Effector CD4-positive, alpha-beta T cell (primary cell): ENCODE results near the gene BTN1A1.
"Not testable (repeated sequence)": the region's sequence is repeated elsewhere in the genome, so short reads cannot be mapped to it uniquely, and the experiment has no call there.

Source experiments
- DNase-seq: peaks from one replicate; pipeline ENCODE4 v3.0.0-alpha.2; 2020

BTN1A1 gene

GRCh38 chr6:26476896-26477295 lies 23.2 kb upstream of the BTN1A1 start:
- DNase-seq: no peak

- no peak for DNase-seq
Observed at GRCh38 chr6:26477426-26477825, 22.7 kb upstream of the BTN1A1 start.

DNA sequence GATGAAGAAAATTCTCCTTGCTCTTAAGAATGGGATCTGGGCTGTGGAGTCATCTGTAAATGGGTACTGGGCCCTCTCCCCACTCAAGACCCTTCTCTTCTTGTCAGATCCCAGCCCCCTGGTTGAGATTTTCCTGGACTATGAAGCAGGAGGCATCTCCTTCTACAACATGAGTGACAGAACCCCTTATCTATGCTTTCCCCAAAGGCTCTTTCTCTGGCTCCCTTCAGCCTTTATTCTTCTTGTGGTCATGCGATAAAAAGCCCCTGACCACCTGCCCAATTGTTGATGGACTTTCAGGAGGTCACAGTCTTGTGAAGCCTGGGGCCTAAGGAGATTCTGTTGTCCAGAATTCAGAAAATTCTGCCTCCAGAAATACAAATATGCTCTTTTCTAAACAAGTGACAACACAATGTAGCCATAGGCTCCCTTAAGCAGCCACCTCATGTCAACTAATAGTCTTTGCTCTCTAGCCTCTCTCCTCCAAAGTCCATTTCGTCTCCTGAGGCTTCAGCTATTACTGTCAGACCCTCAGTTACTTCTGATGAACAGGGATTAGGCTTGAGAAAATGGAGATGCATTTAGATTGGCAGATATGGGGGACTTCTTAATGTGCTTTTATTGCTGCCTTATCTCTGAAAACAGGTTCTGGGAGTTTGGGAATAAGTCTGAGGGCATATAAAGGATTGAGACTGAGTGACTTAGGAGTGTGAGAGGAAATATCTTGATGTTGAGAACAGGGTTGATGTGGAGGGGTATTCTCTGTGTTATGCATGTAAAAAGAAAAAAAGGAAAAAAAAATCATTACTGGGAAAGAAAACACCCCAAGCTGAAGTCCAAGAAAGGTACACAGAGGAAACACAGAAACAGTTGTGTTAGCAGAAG lies 21.8 kb upstream of the BTN1A1 start:
- DNase-seq: no peak

DNA sequence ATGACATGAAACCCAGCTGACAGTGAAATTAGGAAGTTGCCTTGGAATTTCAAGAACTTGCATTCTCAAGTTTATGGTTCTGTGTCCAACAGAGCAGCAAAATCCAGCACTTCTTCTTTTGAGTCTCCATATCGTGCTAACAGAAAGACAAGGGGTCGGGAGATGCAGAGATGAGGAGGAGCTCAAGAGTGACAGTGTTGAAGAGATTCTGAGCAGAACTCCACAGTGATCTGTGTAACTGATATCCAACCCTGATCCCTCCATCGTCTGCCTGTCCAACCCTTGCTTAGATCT lies 21.2 kb upstream of the BTN1A1 start:
- no peak for DNase-seq

DNA sequence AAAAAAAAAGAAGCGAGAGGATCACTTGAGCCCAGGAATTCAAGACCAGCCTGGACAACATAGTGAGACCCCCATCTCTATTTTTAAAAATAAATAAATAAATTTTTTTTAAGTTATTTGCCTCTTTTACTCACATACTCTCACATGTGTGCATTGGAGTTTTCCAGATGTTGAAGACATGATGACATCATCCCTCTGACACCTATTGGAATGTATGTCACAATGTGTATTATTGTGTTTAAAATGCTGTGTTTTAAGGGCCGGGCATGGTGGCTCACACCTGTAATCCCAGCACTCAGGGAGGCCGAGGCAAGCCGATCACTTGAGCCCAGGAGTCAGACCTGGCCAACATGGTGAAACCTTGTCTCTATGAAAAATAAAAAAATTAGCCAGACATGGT lies 17.8 kb upstream of the BTN1A1 start:
- no peak for DNase-seq

DNA sequence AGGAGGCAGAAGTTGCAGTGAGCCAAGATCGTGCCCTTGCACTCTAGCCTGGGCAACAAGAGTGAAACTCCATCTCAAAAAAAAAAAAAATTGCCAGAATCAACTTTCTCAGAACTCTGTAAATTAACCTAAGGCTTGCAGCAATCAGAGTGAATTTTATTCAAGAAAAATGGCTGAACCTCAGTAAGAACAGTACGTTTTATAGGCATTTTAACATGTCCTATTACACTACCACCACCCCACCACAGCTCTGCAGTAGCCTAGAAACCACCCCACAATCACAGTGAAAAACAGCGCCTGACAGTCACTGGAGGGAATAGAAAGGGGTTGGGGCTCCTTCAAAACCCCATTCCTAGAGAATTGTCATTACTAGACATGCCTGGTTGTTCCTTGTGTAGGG lies 16.4 kb upstream of the BTN1A1 start:
- DNase-seq: no peak

DNA sequence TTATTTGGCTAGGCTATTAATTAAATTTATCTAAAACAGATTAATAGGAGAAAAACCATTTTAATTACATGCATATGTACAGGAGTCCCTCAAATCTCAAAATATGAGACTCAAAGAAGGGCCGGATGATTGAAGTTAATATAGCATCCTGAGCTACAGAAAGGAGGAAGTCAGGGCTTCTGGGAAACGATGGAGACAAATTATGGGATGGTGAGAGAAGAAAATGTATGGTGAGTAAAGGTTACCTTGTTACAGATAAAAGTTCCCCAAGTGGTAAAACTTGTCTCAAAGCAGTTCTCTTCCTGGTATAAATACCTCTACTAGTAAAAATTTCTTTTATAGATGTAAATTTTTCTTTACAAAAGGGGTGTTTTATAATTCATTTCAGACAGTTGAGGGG lies 15.9 kb upstream of the BTN1A1 start:
- DNase-seq: no peak

GRCh38 chr6:26485112-26485780 lies 14.9 kb upstream of the BTN1A1 start:
- no peak for DNase-seq

- no peak for DNase-seq
Observed at GRCh38 chr6:26486358-26486757, 13.7 kb upstream of the BTN1A1 start.

GRCh38 chr6:26487466-26487865 lies 12.6 kb upstream of the BTN1A1 start:
- no peak for DNase-seq

GRCh38 chr6:26489996-26490964 lies 9.8 kb upstream of the BTN1A1 start:
- DNase-seq: no peak

DNA sequence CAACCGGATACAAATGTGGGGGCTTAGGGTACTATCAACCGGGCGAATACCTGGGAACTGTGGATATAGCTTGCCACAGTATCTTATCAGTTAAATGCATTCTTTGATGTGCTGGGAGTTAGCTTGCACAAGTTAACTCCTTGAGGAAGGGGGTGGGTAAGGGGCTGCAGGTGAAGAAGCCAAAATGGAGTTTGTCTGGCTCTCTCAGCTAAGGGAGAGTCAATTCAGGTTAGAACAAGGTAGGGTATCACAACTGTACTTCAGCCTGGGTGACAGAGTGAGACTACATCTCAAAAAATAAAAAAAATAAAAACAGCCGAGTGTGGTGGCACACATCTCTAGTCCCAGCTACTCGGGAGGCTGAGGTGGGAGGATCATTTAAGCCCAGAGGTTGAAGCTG lies 8.5 kb upstream of the BTN1A1 start:
- DNase-seq: no peak

GRCh38 chr6:26493258-26493657 lies 6.8 kb upstream of the BTN1A1 start:
- no peak for DNase-seq

GRCh38 chr6:26494117-26494516 lies 6.0 kb upstream of the BTN1A1 start:
- no peak for DNase-seq

DNA sequence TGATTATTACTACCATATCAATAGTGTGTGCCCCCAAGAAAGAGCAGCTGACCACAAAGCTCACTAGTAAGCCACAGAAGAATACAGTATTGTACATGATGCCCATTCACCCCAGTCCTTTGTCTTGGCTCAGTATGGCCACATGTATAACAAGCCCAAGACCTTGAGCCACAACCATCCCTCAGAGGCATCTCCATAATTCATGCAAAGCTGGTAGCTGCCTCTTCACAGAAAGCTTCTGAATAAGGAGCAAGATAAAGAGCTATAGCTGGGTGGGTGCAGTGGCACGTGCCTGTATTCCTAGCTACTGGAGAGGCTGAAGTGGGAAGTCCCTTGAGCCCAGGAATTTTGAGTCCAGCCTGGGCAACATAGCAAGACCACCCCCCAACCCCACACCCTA lies 4.8 kb upstream of the BTN1A1 start:
- no peak for DNase-seq

DNA sequence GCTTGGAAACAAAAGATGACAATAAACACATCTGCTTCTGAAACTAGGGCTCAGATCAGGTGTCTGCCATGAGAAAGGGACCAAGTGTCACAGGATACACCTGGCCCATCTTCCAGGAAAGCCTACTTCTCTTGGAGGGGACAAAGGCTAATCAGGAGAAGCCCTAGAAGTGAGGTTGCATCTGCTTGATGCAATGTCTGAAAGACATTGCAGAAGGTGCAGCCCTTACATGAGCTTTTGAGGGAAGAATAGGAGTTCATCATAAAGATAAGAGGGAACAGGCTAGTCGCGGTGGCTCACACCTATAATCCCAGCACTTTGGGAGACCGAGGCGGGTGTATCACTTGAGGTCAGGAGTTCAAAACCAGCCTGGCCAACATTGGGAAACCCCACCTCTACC lies 2.5 kb upstream of the BTN1A1 start:
- no peak for DNase-seq

GRCh38 chr6:26501482-26501986 lies 1.4 kb downstream of the BTN1A1 start:
- peak; percentile 11 for DNase-seq

DNA sequence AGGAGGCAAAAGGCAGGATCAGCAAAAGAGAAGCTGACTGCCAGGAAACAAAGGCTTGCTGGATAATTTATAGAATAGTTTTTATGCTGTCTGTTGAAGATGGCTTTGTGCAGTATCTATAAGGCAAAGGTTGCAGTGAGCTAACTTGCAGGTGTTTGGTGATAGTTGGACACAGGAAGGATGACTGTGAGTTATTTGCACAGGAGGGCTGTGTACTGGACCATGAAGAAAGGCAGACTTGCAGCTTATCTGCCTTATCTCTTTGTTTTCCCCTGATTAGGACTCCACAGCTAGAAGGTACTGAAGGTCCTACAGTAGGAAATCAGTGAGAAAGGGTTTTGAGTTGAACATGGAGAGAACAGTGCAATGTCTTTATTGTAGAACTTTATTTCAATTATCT lies 2.1 kb downstream of the BTN1A1 start:
- DNase-seq: no peak

- no peak for DNase-seq
Observed at GRCh38 chr6:26502626-26503025, 2.5 kb downstream of the BTN1A1 start.

DNA sequence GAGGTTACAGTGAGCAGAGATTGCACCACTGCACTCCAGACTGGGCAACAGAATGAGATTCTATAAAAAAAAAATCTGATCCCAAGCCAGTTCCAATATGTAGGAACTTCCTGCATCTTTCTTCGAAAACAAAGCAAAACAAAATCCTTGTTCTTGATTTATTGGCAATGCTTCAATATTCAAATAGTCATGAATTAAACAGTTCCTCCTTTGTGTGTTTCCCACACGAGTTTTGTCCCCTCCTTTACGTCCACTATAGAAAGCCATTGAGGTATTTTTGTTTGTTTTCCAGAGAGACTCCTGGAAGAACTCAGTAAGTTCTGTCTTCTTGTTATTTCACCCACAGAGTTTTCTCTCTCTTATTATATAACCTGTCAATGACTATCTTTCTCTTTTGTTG lies 7.6 kb downstream of the BTN1A1 start:
- DNase-seq: no peak

DNA sequence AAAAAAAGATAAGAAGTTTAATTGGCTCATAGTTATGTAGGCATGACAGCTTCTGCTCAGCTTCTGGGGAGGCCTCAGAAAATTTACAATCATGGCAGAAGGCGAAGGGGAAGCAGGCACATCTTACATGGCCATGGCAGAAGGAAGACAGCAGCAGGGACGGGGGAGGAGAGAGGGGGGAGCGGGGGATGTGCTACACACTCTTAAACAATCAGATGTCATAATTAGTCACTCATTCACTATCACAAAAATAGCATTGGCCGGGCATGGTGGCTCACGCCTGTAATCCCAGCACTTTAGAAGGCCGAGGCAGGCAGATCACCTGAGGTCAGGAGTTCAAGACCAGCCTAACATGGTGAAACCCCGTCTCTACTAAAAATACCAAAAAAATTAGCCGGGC lies 10.9 kb downstream of the BTN1A1 start:
- DNase-seq: not testable (repeated sequence)

DNA sequence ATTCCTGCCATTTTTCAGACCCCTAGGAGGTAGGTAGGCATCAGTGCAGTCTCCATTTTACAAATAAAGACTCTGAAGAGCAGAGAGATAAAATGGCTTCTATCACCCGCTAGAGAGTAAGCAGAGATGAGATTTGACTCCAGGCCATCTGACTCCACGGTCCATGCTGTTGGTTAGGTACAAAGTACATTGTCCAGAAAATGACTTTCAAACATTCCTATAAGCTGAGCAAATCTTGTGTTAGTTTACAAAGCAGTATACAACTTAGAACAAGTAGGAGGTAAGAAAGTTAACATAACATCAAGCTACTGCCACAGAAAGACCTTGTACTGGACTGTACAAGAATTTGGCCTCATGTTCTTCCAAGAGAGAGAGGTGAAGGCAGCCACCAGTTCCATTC lies 14.9 kb downstream of the BTN1A1 start:
- no peak for DNase-seq
